RWPE1 (cell line): ENCODE measurements around the gene LRCH3.

Experiments
- CTCF ChIA-PET: fragments of 350-600 bp; sonication (Branson Sonifier 250); formaldehyde crosslinking; extraction: SDS; loops from one replicate; lab custom pipeline; 2021; lab: Yijun Ruan, JAX
- POLR2A ChIA-PET: fragments of 400-600 bp; formaldehyde crosslinking; extraction: SDS; loops from one replicate; lab custom pipeline; 2020; ENCODE audit warnings: antibody characterized with exemption; ENCODE audit not compliant: low non-redundant PET; lab: Yijun Ruan, JAX
- DNase-seq: peaks from one replicate; pipeline ENCODE4 v3.0.0; 2012; ENCODE audit warnings: low spot score
- H3K27ac ChIP-seq: fragments of 450-650 bp; 2 replicates; pipeline ENCODE4 v1.5.1; 2017
- TF ChIP-seq, protein P1 (sequence below): fragments of 450-650 bp; conservative IDR thresholded peaks from 2 replicates; pipeline ENCODE4 v1.5.1; 2017; ENCODE audit warnings: low read depth, mild to moderate bottlenecking

Gene LRCH3

GRCh38 chr3:197796087-197796486 lies 5.0 kb downstream of the LRCH3 start:
- TF ChIP-seq, protein P1, sequence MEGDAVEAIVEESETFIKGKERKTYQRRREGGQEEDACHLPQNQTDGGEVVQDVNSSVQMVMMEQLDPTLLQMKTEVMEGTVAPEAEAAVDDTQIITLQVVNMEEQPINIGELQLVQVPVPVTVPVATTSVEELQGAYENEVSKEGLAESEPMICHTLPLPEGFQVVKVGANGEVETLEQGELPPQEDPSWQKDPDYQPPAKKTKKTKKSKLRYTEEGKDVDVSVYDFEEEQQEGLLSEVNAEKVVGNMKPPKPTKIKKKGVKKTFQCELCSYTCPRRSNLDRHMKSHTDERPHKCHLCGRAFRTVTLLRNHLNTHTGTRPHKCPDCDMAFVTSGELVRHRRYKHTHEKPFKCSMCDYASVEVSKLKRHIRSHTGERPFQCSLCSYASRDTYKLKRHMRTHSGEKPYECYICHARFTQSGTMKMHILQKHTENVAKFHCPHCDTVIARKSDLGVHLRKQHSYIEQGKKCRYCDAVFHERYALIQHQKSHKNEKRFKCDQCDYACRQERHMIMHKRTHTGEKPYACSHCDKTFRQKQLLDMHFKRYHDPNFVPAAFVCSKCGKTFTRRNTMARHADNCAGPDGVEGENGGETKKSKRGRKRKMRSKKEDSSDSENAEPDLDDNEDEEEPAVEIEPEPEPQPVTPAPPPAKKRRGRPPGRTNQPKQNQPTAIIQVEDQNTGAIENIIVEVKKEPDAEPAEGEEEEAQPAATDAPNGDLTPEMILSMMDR, result no peak
- no peak overlapping the region for H3K27ac ChIP-seq
- no peak for DNase-seq
- POLR2A ChIA-PET, result no interaction called here
- CTCF ChIA-PET, result no interaction called here

DNA sequence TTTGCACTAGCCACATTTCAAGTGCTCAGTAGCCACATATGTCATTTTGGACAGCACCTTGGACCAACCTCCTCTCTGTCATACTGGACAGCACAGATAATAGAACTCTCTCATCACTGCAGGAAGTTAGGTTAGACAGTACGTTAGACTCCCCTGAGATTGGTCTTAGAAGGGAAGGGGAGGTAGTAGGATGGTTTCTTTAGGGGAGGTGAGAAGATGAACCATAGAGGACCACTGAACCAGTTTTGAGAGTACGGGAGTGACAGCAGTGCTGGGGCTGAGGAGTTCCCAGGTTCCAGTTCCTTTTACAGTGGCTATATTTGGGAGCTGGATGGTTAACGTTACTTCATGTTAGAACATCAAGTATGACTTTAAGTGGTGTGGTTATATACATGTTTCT lies 7.8 kb downstream of the LRCH3 start:
- ChIA-PET POLR2A (no interaction called here), CTCF (no interaction called here)
- DNase-seq, result no peak
- TF ChIP-seq, protein P1, result no peak
- H3K27ac ChIP-seq, result no peak overlapping the region

DNA sequence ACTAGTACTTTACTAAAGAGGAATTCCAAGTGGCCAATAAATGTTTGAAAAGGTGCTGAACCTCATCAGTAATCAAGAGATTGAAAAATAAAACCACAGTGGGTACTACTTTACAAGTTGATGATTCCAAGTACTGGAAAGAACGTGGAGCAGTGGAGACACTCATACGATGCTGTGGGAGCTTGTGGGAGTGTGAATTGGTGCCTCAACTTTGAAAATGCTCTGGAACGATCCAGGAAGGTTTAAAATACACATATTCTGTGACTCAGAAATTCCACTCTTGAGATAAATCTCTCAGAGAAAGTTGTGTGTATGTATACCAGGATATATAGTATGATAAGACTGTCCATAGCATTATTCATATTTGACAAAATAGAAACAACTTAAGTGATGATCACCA lies 9.3 kb downstream of the LRCH3 start:
- DNase-seq, result no peak
- POLR2A ChIA-PET, result no interaction called here
- TF ChIP-seq, protein P1, result no peak
- CTCF ChIA-PET, result no interaction called here
- no peak overlapping the region for H3K27ac ChIP-seq

DNA sequence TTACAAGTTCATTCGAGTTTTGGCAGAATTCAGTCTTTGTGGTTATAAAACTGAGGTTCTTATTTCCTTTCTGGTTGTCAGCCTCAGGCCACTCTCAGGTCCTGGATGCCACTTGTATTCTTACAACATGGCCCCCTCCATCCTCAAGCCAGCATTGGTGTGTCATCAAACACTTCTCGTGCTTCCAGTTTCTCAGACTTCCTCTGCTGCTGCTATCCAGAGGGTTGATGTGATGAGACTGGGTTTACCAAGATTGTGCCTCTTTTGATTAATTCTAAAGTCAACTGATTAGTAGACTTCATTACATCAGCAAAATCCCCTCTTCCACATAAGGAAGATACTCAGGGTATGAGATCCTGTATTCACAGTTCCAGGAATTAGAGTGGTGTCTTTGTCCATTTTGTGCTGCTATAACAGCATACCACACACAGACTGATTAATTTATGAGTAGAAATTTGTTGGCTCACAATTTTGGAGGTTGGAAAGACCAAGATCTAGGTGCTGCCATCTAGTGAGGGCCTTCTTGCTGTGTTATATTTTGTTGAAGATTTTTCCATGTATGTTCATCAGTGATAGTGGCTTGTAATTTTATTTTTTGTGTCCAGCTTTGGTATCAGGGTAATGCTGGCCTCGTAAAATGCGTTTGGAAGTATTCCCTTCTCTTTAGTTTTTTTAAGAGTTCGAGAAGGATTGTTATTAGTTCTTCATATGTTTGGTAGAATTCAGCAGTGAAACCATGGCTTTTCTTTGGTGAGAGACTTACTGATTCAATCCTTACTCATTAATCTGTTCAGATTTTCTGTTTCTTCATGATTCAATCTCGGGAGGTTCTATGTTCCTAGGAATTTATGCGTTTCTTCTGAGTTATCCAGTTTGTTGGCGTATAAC lies 11.1 kb downstream of the LRCH3 start:
- TF ChIP-seq, protein P1, result peak; percentile 40
- ChIA-PET POLR2A (no interaction called here), CTCF (interaction anchor here (0.6 kb wide), 1 partner anchor 9 kb away, joined by 3 read pairs; no protein-coding TSS in a partner anchor)
- DNase-seq, result no peak
- no peak overlapping the region for H3K27ac ChIP-seq

DNA sequence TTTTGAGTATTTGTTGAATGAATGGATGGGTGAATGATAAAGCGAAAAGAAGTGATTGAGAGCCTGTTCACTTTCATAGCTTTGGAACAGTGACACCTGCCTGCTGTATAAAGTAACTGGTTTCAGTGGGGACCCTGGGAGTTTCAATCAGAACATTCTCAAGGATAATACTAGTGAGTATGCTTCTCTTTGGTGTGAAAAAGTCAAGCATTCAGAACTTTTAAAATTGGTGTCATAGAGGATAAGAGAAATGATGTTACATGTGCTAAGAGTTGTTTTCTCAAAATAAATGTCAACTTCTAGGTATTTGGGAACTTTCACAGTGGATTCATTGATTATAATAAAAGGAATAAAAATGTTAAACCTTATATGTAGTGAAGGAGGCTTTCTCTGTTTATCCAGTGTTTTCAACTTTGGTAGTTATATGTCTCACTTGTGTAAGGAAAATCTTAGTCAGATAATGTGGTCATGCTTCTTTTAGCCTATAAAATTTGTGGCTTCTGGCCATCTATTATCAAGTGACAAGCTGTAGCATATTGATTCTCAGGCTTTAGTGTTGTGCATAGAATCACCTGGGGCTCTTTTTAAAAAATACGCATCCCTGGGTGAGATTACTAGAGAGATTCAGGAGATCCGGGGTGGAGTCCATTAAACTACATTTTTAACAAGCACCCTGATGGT lies 11.9 kb downstream of the LRCH3 start:
- POLR2A ChIA-PET, result no interaction called here
- CTCF ChIA-PET, result no interaction called here
- TF ChIP-seq, protein P1, result no peak
- no peak for DNase-seq
- H3K27ac ChIP-seq, result no peak overlapping the region

- CTCF ChIA-PET, result no interaction called here
- POLR2A ChIA-PET, result no interaction called here
- H3K27ac ChIP-seq, result no peak overlapping the region
- TF ChIP-seq, protein P1, result no peak
- DNase-seq, result no peak
Observed at GRCh38 chr3:197804511-197804910, 13.5 kb downstream of the LRCH3 start.
